Measurements from ENCODE around the gene DARS1.

DARS1 gene

DNA sequence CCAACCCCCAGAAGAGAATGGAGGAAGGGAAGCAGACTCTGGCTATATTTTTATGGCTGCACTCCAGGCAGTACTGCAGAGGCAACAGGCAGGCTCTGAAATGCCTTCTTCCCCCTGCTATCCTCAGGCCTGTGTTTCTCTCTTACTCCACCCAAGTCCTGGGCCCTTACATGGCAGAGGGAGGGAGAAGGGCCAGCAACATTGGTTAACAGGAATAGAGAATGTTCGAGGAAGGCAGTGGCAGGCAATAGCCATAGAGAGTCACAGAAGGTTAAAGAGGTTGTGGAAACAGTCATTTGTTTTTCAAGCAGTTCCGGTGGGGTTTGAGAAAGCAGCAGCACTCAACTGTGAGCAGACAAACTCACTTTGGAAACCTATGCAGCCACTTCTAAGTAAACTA lies 15.1 kb upstream of the DARS1 start:
- peak overlapping the region; percentile 39 to 85 (median 83) for H3K27ac Mint-ChIP-seq
- H3K4me3 Mint-ChIP-seq: no peak overlapping the region
- peaks cover 50% of the 10 kb centered on the region for H3K4me1 Mint-ChIP-seq
- H3K9me3 Mint-ChIP-seq: no peaks in the 10 kb centered on the region
- TF ChIP-seq, protein P1, sequence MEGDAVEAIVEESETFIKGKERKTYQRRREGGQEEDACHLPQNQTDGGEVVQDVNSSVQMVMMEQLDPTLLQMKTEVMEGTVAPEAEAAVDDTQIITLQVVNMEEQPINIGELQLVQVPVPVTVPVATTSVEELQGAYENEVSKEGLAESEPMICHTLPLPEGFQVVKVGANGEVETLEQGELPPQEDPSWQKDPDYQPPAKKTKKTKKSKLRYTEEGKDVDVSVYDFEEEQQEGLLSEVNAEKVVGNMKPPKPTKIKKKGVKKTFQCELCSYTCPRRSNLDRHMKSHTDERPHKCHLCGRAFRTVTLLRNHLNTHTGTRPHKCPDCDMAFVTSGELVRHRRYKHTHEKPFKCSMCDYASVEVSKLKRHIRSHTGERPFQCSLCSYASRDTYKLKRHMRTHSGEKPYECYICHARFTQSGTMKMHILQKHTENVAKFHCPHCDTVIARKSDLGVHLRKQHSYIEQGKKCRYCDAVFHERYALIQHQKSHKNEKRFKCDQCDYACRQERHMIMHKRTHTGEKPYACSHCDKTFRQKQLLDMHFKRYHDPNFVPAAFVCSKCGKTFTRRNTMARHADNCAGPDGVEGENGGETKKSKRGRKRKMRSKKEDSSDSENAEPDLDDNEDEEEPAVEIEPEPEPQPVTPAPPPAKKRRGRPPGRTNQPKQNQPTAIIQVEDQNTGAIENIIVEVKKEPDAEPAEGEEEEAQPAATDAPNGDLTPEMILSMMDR (IDR thresholded peaks at IDR 0.05; ENCODE audit: unreplicated experiment in 3 of 3): no peak
- H3K27me3 Mint-ChIP-seq (ENCODE audit: low read depth): no peaks in the 10 kb centered on the region
- H3K36me3 Mint-ChIP-seq (ENCODE audit: low read depth): peaks cover 5% of the 10 kb centered on the region

DNA sequence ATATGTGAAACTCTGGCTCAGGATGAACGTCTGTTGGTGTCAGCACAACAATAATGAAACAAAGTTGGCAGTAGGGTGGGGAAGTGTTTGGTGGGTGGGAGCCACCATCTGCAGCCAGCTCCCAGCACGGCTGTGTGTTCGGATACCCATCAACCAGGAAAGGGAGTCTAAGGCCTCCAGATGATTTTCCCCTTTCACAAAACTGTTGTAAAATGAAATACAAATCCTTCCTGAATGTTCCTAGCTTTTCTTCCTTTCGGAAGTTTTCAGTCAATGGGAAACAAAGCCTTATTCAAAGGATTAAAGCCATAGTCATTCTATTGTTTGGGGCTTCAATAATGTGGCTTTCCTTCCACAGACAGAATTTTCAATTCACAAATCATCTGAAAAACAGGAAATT lies 14.5 kb upstream of the DARS1 start:
- peaks cover 5% of the 10 kb centered on the region for H3K36me3 Mint-ChIP-seq (ENCODE audit: low read depth)
- no peaks in the 10 kb centered on the region for H3K27me3 Mint-ChIP-seq (ENCODE audit: low read depth)
- peak overlapping the region; percentile 39 to 85 (median 83) for H3K27ac Mint-ChIP-seq
- H3K4me3 Mint-ChIP-seq: peak overlapping the region in 1 of 3 experiments; percentile 23
- no peaks in the 10 kb centered on the region for H3K9me3 Mint-ChIP-seq
- TF ChIP-seq, protein P1 (IDR thresholded peaks at IDR 0.05; ENCODE audit: unreplicated experiment in 3 of 3): no peak
- peaks cover 46% of the 10 kb centered on the region for H3K4me1 Mint-ChIP-seq

DNA sequence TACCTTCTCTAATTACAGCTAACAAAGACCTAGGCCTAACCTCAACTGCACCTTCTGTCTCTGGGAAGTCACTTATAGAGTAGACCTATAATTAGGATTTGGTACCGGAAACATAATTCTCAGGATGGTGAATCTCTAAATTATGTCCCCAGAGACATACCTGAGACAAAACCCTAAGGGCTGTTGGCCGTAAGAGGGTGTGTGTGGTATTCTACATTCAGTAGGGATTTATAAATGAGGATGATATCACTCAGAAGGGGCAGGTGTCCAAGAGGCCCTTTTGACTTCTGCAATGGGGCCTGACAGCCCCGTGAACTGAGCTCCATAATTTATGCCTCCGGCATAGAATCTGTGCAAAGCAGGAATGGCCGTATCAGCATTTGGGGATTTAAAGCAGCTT lies 13.5 kb upstream of the DARS1 start:
- H3K27ac Mint-ChIP-seq: peak overlapping the region in 1 of 3 experiments; percentile 52
- H3K36me3 Mint-ChIP-seq (ENCODE audit: low read depth): peaks cover 4% of the 10 kb centered on the region
- TF ChIP-seq, protein P1 (IDR thresholded peaks at IDR 0.05; ENCODE audit: unreplicated experiment in 3 of 3): no peak
- no peaks in the 10 kb centered on the region for H3K27me3 Mint-ChIP-seq (ENCODE audit: low read depth)
- H3K9me3 Mint-ChIP-seq: no peaks in the 10 kb centered on the region
- peaks cover 39% of the 10 kb centered on the region for H3K4me1 Mint-ChIP-seq
- H3K4me3 Mint-ChIP-seq: no peak overlapping the region

DNA sequence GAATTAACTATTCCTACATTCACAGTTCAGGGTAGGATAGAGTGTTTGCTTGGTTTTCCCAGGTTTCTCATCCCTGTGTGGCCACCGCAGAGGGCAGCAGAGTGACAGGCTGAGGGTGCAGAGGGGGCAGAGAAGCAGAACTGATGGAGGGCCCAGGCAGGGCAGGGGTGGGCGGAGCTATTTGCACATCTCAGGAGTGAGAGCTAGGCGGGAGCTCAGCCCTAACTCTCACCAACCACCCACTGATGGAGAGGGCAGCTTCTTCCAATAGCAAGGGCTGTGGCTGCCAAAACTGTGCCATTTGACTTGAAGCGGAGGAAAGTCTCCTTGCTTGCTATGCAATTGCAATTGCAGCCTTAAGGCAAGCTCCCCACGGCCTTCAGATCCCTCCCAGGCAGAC lies 12.0 kb upstream of the DARS1 start:
- TF ChIP-seq, protein P1 (IDR thresholded peaks at IDR 0.05; ENCODE audit: unreplicated experiment in 3 of 3): peak; percentile 27 to 44 (median 34)
- H3K36me3 Mint-ChIP-seq (ENCODE audit: low read depth): no peaks in the 10 kb centered on the region
- H3K4me3 Mint-ChIP-seq: no peak overlapping the region
- no peaks in the 10 kb centered on the region for H3K27me3 Mint-ChIP-seq (ENCODE audit: low read depth)
- H3K27ac Mint-ChIP-seq: peak overlapping the region in 2 of 3 experiments; percentile 28 to 53
- H3K9me3 Mint-ChIP-seq: no peaks in the 10 kb centered on the region
- peaks cover 35% of the 10 kb centered on the region for H3K4me1 Mint-ChIP-seq

DNA sequence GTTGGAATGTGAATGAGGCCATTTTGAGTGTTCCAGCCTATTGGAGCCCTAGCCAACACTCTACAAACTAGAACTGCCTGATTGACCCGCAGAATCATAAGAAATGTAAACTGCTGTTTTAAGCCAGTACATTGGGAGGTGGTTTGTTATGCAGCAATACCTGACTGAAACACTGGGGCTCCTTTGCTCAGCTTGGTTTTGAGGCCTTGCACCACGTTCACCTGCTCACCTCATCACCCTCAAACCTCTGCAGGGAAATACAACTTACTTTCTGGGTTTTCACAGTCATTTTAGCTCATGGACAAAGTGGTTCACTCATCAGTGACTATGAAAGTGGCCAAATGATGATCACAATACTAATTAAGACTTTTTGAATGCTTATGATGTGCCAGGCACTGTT lies 10.9 kb upstream of the DARS1 start:
- Mint-ChIP-seq H3K27ac (no peak overlapping the region), H3K4me1 (peaks cover 33% of the 10 kb centered on the region), H3K4me3 (no peak overlapping the region), H3K36me3 (ENCODE audit: low read depth) (no peaks in the 10 kb centered on the region), H3K9me3 (no peaks in the 10 kb centered on the region), H3K27me3 (ENCODE audit: low read depth) (no peaks in the 10 kb centered on the region)
- TF ChIP-seq, protein P1 (IDR thresholded peaks at IDR 0.05; ENCODE audit: unreplicated experiment in 3 of 3): no peak

DNA sequence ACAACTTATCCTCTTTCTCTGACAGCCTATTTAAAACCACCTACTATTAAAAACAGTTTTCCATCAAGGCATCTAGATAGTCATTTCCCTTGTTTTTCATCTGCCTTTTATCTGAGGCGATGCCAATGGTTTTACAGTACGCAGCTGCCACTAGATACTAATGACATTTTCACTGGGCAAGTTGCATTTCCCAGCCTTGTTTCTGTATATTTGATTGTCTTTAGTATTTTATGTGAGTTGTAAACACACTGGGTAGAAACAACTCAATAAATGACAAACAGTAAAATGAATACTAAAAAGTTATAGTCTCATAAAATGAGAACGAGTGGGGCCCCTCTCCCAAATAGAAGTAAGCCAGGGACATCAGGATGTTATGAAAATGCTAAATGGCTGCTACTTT lies 8.9 kb upstream of the DARS1 start:
- no peak overlapping the region for H3K4me3 Mint-ChIP-seq
- no peaks in the 10 kb centered on the region for H3K36me3 Mint-ChIP-seq (ENCODE audit: low read depth)
- peaks cover 15% of the 10 kb centered on the region for H3K4me1 Mint-ChIP-seq
- TF ChIP-seq, protein P1 (IDR thresholded peaks at IDR 0.05; ENCODE audit: unreplicated experiment in 3 of 3): no peak
- H3K9me3 Mint-ChIP-seq: no peaks in the 10 kb centered on the region
- no peaks in the 10 kb centered on the region for H3K27me3 Mint-ChIP-seq (ENCODE audit: low read depth)
- no peak overlapping the region for H3K27ac Mint-ChIP-seq

Measured in nephron (organoid).